Nephron (organoid): ENCODE data around the gene UMOD.

Experiments
- H3K27ac Mint-ChIP-seq, 3 experiments: 2 replicates each; pipeline ENCODE4 v1.8.0; 2020; ENCODE audit warnings: mixed read lengths in 3 of 3, mild to moderate bottlenecking in 2 of 3, moderate library complexity in 1 of 3
- H3K27me3 Mint-ChIP-seq: 2 replicates; pipeline ENCODE4 v1.8.0; 2021; ENCODE audit warnings: low read depth, mild to moderate bottlenecking, moderate library complexity, mixed read lengths
- H3K36me3 Mint-ChIP-seq: 2 replicates; pipeline ENCODE4 v1.8.0; 2020; ENCODE audit warnings: low read depth, mixed read lengths
- H3K4me1 Mint-ChIP-seq: 2 replicates; pipeline ENCODE4 v1.8.0; 2020; ENCODE audit warnings: mixed read lengths
- H3K4me3 Mint-ChIP-seq, 3 experiments: 2 replicates each; pipeline ENCODE4 v1.8.0; 2020; ENCODE audit warnings: mild to moderate bottlenecking in 3 of 3, mixed read lengths in 3 of 3, moderate library complexity in 2 of 3
- H3K9me3 Mint-ChIP-seq: 2 replicates; pipeline ENCODE4 v1.8.0; 2020; ENCODE audit warnings: mixed read lengths
- TF ChIP-seq, protein P1 (sequence below), 3 experiments: fragments of 200-600 bp; sonication (generic); IDR thresholded peaks; one replicate each; pipeline ENCODE4 v1.5.0; 2021; ENCODE audit warnings: antibody characterized with exemption in 3 of 3; ENCODE audit not compliant: unreplicated experiment in 3 of 3

Gene UMOD

DNA sequence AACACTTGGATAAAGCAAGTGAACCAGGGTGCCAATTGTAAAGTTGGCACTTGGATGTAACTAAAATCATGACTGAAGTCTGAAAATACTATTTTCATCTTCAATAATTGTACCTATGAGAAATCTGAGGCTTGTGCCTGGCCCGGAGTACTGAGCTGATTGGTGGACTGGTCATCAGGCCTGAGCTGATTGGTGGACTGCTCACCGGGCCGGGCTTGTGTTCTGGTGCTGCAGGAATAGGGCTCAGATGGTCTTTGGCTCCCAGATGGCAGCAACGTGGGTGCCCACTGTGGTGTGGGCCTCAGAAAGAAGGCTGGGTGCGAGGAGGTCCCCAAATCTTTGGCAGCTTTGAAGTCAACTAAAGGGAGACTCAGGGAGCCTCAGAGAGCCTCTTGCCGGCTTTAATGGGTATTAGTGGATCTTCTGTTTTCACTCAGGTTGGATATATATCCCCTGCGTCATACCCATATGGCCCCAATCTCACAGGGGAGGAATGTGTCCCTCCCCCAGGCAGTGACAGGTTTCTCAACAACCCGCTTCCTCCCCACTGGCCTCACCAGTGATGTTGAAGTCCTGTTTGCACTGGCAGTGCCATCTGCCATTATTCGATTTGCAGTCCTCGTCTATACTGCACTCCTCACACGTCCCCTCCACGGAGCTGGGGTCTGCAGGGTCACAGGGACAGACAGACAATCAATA lies 4.7 kb downstream of the UMOD start:
- no peak overlapping the region for H3K4me3 Mint-ChIP-seq
- peaks cover 6% of the 10 kb centered on the region for H3K27me3 Mint-ChIP-seq
- no peaks in the 10 kb centered on the region for H3K36me3 Mint-ChIP-seq
- TF ChIP-seq, protein P1, sequence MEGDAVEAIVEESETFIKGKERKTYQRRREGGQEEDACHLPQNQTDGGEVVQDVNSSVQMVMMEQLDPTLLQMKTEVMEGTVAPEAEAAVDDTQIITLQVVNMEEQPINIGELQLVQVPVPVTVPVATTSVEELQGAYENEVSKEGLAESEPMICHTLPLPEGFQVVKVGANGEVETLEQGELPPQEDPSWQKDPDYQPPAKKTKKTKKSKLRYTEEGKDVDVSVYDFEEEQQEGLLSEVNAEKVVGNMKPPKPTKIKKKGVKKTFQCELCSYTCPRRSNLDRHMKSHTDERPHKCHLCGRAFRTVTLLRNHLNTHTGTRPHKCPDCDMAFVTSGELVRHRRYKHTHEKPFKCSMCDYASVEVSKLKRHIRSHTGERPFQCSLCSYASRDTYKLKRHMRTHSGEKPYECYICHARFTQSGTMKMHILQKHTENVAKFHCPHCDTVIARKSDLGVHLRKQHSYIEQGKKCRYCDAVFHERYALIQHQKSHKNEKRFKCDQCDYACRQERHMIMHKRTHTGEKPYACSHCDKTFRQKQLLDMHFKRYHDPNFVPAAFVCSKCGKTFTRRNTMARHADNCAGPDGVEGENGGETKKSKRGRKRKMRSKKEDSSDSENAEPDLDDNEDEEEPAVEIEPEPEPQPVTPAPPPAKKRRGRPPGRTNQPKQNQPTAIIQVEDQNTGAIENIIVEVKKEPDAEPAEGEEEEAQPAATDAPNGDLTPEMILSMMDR (IDR thresholded peaks at IDR 0.05; ENCODE audit: unreplicated experiment in 3 of 3) = no peak
- no peaks in the 10 kb centered on the region for H3K9me3 Mint-ChIP-seq
- H3K4me1 Mint-ChIP-seq = no peaks in the 10 kb centered on the region
- H3K27ac Mint-ChIP-seq = no peak overlapping the region

DNA sequence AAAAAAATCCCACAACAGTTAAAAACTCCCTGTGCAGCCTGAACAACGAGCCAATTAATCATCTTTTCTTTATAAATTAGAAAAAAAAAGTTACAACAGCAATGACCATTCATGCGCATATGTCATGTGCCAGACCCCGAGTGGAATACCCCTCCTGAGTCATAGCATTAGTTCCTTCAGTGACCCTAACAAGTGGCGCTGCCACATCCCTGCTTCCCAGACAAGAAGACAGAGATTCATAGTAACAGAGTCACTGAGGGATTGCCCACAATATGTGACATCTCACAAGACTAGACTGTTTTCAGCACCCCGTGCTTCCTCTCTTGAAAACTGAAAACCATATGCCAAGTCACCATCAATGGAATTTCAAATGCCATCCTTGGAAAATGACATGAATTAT lies 7.9 kb downstream of the UMOD start:
- no peak overlapping the region for H3K27ac Mint-ChIP-seq
- H3K4me3 Mint-ChIP-seq = no peak overlapping the region
- H3K27me3 Mint-ChIP-seq = peaks cover 5% of the 10 kb centered on the region
- H3K9me3 Mint-ChIP-seq = no peaks in the 10 kb centered on the region
- H3K4me1 Mint-ChIP-seq = no peaks in the 10 kb centered on the region
- TF ChIP-seq, protein P1 (IDR thresholded peaks at IDR 0.05; ENCODE audit: unreplicated experiment in 3 of 3) = no peak
- H3K36me3 Mint-ChIP-seq = no peaks in the 10 kb centered on the region

DNA sequence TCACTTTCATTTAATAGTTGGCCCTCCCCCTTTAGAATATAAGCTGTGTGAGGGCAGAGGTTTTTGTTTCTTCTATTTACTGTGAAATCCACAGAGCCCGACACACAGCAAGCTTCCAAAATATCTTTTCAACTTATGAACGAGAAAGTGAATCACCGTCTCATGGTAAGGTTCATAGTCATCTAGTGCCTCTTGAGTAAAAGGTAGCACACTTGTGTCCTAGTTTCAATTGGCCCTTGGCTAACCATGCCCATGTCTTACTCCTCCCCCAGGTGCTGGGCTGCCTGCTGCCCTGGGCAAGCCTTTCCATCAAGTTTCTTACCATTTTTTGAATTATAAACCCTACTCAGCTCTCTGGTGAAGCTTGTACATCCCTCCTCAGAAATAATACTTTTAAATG lies 12.8 kb downstream of the UMOD start:
- peaks cover 22% of the 10 kb centered on the region for H3K27me3 Mint-ChIP-seq
- H3K27ac Mint-ChIP-seq = no peak overlapping the region
- no peaks in the 10 kb centered on the region for H3K9me3 Mint-ChIP-seq
- TF ChIP-seq, protein P1 (IDR thresholded peaks at IDR 0.05; ENCODE audit: unreplicated experiment in 3 of 3) = no peak
- H3K4me1 Mint-ChIP-seq = no peaks in the 10 kb centered on the region
- no peaks in the 10 kb centered on the region for H3K36me3 Mint-ChIP-seq
- H3K4me3 Mint-ChIP-seq = no peak overlapping the region

DNA sequence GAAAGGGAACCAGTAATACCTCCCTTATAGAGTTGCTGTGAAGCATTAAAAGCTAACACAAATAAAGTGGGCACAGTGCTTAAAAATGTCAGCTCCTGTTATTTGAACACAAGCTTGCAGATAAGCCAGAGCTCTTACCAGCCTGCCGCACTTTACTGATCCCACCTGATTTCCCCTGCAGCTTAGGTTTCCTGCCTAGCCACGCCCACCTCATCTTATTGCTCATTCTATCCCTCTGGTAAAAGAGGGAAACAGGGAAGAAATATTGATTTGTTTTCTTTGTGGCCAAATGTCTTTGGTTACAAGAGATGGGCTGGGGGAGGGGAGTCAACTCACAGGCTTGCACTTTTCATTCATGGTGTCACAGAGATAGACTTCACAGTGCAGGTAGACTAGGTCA lies 15.6 kb downstream of the UMOD start:
- TF ChIP-seq, protein P1 (IDR thresholded peaks at IDR 0.05; ENCODE audit: unreplicated experiment in 3 of 3) = no peak
- Mint-ChIP-seq H3K4me1 (no peaks in the 10 kb centered on the region), H3K9me3 (no peaks in the 10 kb centered on the region), H3K36me3 (no peaks in the 10 kb centered on the region), H3K27me3 (peaks cover 17% of the 10 kb centered on the region), H3K27ac (no peak overlapping the region), H3K4me3 (no peak overlapping the region)

DNA sequence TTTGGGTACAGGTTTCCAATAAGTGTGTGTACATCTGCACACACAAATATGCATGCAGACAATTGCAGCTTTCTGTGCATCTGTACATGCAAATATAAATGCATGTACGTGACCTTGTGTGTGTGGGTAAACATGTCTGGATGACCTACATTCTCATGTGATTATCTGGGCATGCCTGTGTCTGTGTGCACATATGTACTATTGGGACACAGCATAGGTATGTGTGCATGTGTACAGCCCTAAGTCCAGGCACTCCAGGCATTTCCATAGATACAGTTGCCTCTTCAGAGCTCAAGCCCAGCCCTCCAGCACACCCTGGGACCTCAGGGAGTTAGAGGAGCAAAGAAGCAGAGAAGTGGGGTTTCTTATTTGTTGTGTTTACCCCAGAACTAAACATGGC lies 18.1 kb downstream of the UMOD start:
- Mint-ChIP-seq H3K4me1 (no peaks in the 10 kb centered on the region), H3K27me3 (peaks cover 28% of the 10 kb centered on the region)

More for the DNA sequence above, 18.1 kb downstream of the UMOD start:
- H3K27ac Mint-ChIP-seq = no peak overlapping the region
- H3K36me3 Mint-ChIP-seq = no peaks in the 10 kb centered on the region
- TF ChIP-seq, protein P1 (IDR thresholded peaks at IDR 0.05; ENCODE audit: unreplicated experiment in 3 of 3) = no peak
- no peaks in the 10 kb centered on the region for H3K9me3 Mint-ChIP-seq
- H3K4me3 Mint-ChIP-seq = no peak overlapping the region
